NCI-H2196 (cell line): Measurements from ENCODE around the gene TRIM52.

ENCODE experiments used
- DNase-seq: peaks from one replicate; lab custom pipeline; 2025; ENCODE audit not compliant: unreplicated experiment; lab: John Stamatoyannopoulos, UW

TRIM52 gene

DNA sequence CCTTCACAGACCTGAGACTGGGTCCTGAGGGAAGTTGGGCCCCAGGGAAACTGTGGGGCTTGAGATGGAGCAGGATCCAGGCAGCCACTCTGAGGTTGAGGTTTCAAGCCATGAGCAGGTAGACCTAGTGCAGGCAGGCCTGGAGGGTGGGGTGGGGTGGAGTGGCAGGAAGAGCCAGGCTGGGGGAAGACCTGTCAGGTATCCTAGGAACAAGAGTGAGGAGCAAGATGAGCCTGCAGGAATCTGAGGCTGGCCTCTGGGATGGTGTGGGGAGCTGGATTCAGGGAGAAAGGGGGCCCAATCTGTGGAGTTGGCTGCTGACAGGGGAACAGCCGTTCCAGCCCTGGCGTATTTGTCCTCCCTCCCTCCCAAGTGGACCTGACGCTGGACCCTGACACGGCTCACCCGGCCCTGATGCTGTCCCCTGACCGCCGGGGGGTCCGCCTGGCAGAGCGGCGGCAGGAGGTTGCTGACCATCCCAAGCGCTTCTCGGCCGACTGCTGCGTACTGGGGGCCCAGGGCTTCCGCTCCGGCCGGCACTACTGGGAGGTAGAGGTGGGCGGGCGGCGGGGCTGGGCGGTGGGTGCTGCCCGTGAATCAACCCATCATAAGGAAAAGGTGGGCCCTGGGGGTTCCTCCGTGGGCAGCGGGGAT is 27.0 kb downstream of the TRIM52 start:
- DNase-seq: no peak

- DNase-seq: no peak
These were observed 27.7 kb downstream of the TRIM52 start for GRCh38 chr5:181233088-181233800.

GRCh38 chr5:181232593-181232992 is 28.4 kb downstream of the TRIM52 start:
- no peak for DNase-seq

- DNase-seq: no peak
These were observed 29.5 kb downstream of the TRIM52 start for GRCh38 chr5:181231432-181231831.

- no peak for DNase-seq
These were observed 30.4 kb downstream of the TRIM52 start for GRCh38 chr5:181230551-181230950.

DNA sequence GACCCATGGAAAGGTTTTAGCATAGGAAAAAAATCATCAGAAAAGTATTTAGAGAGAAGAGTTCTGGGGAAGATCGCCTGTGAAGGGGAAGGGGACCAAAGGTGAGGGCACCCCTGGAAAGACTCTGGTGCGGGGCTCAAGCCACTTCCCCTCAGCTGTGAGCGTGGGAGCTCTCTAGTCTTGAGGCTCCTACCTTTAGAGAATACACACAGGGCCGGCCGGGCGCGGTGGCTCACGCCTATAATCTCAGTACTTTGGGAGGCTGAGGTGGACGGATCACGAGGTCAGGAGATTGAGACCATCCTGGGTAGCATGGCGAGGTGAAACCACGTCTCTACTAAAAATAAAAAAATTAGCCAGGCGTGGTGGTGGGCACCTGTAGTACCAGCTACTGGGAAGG is 30.9 kb downstream of the TRIM52 start:
- DNase-seq: no peak

- no peak for DNase-seq
These were observed 36.3 kb downstream of the TRIM52 start for GRCh38 chr5:181224390-181225229.

DNA sequence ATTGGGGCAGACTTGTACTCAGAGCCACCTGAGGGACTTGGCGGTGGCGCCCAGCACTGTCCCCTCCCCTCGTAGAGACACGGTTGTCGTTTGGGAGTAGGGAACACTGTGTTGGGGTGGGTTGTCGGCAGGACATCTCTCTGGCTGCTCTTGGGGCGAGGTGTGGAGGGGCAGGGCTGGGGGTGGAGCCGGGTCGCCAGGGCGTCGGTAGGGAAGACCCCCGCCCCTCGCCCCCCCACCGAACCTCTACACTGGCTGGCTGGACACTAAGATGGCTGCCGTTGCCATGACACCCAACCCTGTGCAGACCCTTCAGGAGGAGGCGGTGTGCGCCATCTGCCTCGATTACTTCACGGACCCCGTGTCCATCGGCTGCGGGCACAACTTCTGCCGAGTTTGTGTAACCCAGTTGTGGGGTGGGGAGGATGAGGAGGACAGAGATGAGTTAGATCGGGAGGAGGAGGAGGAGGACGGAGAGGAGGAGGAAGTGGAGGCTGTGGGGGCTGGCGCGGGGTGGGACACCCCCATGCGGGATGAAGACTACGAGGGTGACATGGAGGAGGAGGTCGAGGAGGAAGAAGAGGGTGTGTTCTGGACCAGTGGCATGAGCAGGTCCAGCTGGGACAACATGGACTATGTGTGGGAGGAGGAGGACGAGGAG is 37.1 kb downstream of the TRIM52 start:
- DNase-seq: no peak

DNA sequence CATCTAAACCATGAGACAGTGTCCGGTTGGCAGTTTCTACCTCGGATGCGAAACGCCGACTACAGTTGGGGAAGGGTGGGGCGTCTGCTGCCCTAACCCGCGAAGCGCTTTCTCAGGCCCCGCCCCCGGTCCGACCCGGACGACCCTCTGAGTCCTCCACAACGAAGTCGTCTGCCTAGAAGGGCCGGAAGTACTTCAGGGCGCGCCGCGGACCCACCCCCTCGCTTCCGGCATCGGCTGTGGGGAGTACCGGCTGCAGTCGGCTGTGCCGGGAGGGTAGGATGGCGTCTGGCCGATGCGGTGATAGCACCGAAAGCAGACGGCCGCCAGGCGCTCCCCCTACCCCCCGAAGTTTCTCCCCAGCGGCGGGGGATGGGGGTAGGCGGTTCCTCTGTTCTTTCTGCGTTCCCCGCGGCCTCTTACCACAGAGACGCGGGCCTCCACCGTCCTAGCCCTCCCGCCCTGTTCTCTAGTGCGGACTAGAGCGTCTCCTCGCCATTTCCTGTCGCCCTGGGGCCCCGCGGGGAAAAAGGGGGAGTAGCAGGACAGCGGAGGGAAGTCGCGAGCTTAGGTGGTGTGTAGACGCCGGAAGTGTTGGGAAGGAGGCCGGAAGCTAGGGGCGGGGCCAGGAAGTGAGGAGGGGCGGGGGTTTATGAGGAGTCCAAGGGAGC is 37.8 kb downstream of the TRIM52 start, which contains the start of gene TRIM41:
Gene TRIM41, plus strand, starts transcription at position 224 of the 671 bp plus-strand sequence. CDS start 719 bp downstream, outside the sequence.
- no peak for DNase-seq

DNA sequence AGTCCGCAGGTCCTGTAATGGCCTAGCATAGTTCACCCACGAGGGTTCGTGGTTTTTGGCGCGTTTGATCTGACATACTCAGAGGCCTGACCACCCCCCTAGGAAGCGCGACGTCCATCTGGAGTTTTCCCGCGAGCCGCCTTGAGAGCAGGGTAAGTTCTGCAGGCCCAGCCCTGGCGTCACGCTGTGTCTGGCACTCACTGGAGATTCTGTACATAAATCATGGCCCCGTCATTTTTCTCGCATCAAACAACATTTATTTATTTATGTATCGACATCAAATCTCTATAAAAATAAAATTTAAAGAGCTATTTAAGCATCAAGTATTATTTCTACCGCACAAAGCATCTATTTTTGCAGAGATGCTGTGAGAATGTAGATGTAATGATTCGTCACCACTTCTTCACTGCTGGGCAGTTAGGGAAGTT is 38.3 kb downstream of the TRIM52 start:
- DNase-seq: no peak

GRCh38 chr5:181221792-181222629 is 38.9 kb downstream of the TRIM52 start:
- DNase-seq: no peak

GRCh38 chr5:181221105-181221791 is 39.7 kb downstream of the TRIM52 start:
- DNase-seq: no peak

DNA sequence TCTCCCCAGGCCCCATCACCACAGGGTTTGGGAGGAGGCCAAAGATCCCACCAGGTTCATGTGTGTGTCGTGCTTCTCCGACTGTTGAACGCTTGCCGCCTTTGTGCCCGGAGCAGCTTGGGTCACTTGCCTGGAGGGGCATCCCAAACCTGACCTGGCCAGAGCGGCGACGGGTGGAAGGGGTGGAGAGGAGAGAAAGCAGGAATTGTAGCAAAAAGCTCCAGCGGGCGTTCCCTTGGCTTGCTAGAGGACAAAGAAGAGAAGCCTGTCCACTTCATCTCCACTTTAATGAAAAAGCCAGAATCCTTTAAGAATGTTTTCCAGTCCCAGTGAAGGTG is 40.8 kb downstream of the TRIM52 start:
- DNase-seq: no peak

GRCh38 chr5:181219262-181220177 is 41.4 kb downstream of the TRIM52 start:
- DNase-seq: no peak

GRCh38 chr5:181218795-181219124 is 42.2 kb downstream of the TRIM52 start:
- DNase-seq: no peak

GRCh38 chr5:181217803-181218062 is 43.2 kb downstream of the TRIM52 start:
- DNase-seq: no peak

GRCh38 chr5:181217111-181217802 is 43.7 kb downstream of the TRIM52 start:
- DNase-seq: no peak
